HTR-8/SVneo (cell line): ENCODE measurements around the gene DFFB.
A peak's percentile ranks its signal among the peaks of the same experiment; 100 is the strongest.
"Not testable (repeated sequence)": the region's sequence is repeated elsewhere in the genome, so short reads cannot be mapped to it uniquely, and the experiment has no call there.

ENCODE experiments used
- DNase-seq: peaks from one replicate; pipeline ENCODE4 v3.0.0; 2011; ENCODE audit warnings: low spot score, mixed read lengths; ENCODE audit not compliant: insufficient read length
- FAIRE-seq: peaks from 2 replicates; lab custom pipeline; 2011; peaks lifted over from hg19 to GRCh38; lab: Jason Lieb, UNC

The DFFB gene

GRCh38 chr1:3856923-3857790, at the start of gene DFFB, which contains the start of gene CEP104:
DFFB (plus strand) TSS chr1:3857476; CDS start chr1:3857604, 128 bp downstream.
CEP104 (minus strand) TSS chr1:3857211; CDS start chr1:3852407, 4,804 bp downstream.
- DNase-seq (peak; percentile 97), FAIRE-seq (peak; percentile 93)

- DNase-seq = no peak
- FAIRE-seq = no peak
Measured at GRCh38 chr1:3807769-3808168, 49.5 kb upstream of the DFFB start.

- FAIRE-seq = no peak
- DNase-seq = no peak
Measured at GRCh38 chr1:3809680-3810079, 47.6 kb upstream of the DFFB start.

- DNase-seq, FAIRE-seq: not testable (repeated sequence)
Measured at GRCh38 chr1:3810149-3810761, 47.0 kb upstream of the DFFB start.

GRCh38 chr1:3811595-3811911, 45.7 kb upstream of the DFFB start:
- DNase-seq (no peak), FAIRE-seq (no peak)

- DNase-seq (no peak), FAIRE-seq (no peak)
Measured at GRCh38 chr1:3814065-3814464, 43.2 kb upstream of the DFFB start.

GRCh38 chr1:3814771-3815561, 42.3 kb upstream of the DFFB start:
- DNase-seq (no peak), FAIRE-seq (no peak)

- FAIRE-seq (no peak), DNase-seq (no peak)
Measured at GRCh38 chr1:3816331-3817137, 40.7 kb upstream of the DFFB start.

- DNase-seq (no peak), FAIRE-seq (no peak)
Measured at GRCh38 chr1:3817138-3817740, 40.0 kb upstream of the DFFB start.

GRCh38 chr1:3817821-3818597, 39.3 kb upstream of the DFFB start:
- no peak for DNase-seq
- no peak for FAIRE-seq

- DNase-seq (no peak), FAIRE-seq (no peak)
Measured at GRCh38 chr1:3819771-3820200, 37.5 kb upstream of the DFFB start.

- FAIRE-seq = no peak
- no peak for DNase-seq
Measured at GRCh38 chr1:3820316-3820715, 37.0 kb upstream of the DFFB start.

- DNase-seq (no peak), FAIRE-seq (no peak)
Measured at GRCh38 chr1:3821004-3821403, 36.3 kb upstream of the DFFB start.

- DNase-seq = no peak
- FAIRE-seq = no peak
Measured at GRCh38 chr1:3821447-3821846, 35.8 kb upstream of the DFFB start.

- DNase-seq (no peak), FAIRE-seq (no peak)
Measured at GRCh38 chr1:3821908-3822307, 35.4 kb upstream of the DFFB start.

- FAIRE-seq = no peak
- no peak for DNase-seq
Measured at GRCh38 chr1:3822421-3822820, 34.9 kb upstream of the DFFB start.

GRCh38 chr1:3824650-3825049, 32.6 kb upstream of the DFFB start:
- FAIRE-seq = no peak

GRCh38 chr1:3825356-3825755, 31.9 kb upstream of the DFFB start:
- FAIRE-seq = no peak
- no peak for DNase-seq

More at GRCh38 chr1:3824650-3825049, 32.6 kb upstream of the DFFB start:
- no peak for DNase-seq

GRCh38 chr1:3827813-3828307, 29.4 kb upstream of the DFFB start:
- DNase-seq (no peak), FAIRE-seq (no peak)
